GM21717 (cell line): ENCODE results near the gene DNAJC4.

Experiments used
- ATAC-seq: cut with Tn5 transposase; IDR thresholded peaks from one replicate; pipeline ENCODE4 v1.9.1; 2021; ENCODE audit warnings: mild to moderate bottlenecking, moderate library complexity; ENCODE audit not compliant: unreplicated experiment

The DNAJC4 gene

DNA sequence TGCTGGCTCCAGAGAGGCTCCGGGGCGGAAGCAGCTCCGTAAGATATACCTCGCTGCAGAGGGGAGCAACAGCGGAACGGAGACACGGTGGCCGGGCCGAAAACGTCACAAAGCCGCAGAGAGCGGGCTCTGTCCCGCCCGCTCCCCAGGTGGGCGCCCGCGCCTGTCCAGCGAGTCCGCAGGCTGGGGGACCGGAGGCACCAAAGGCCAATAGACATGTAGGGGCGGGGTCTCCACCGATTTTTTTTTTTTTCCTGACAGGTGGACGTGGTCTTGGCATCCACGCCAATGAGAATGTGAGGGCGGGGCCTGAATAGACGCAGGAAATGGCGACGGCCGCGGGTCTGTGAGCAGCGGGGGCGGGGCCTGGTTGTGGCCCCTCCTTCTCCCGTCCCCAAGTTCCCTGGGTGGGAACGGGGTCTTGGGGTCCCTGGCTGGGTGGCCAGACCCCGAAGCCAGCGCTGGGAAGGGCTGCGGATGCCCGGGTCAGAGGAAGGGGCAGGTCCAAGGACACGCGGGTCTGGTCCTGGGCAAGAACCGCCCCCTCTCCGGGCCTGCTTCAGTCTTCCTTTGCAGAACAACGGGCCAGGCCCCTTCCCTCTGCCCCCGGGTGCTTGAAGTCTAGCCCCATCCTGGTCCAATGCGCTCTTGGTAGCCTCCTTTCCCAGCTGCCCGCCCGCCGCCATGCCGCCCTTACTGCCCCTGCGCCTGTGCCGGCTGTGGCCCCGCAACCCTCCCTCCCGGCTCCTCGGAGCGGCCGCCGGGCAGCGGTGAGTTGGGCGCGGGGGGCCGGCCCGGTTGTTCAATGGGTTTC, at the start of gene DNAJC4:
Gene DNAJC4 (plus strand): TSS at position 378 of the 814 bp plus-strand sequence. CDS start 307 bp downstream, at position 685.
- peak; percentile 28 for ATAC-seq

GRCh38 chr11:64180891-64181290, 49.5 kb upstream of the DNAJC4 start:
- no peak for ATAC-seq

- no peak for ATAC-seq
Measured at GRCh38 chr11:64181506-64182411, 48.6 kb upstream of the DNAJC4 start.

DNA sequence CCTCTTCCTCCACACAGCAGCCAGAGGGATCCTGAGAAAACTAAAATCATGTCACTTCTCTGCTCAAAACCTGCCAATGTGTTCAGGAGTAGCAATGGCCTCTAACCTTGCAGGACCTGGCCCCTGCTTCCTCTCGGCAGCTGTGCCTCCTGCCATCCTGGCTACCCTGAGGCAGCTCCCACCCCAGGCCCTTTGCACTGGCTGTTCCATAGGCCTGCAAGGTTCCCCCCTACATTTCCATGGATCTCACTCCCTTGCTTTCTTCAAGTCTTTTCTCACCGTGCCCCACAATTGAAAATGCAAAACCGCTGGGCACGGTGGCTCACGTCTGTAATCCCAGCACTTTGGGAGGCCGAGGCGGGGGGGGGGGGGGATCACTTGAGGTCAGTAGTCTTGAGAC, 46.5 kb upstream of the DNAJC4 start:
- no peak for ATAC-seq

- ATAC-seq: peak; percentile 18
Measured at GRCh38 chr11:64185175-64185692, 45.1 kb upstream of the DNAJC4 start.

DNA sequence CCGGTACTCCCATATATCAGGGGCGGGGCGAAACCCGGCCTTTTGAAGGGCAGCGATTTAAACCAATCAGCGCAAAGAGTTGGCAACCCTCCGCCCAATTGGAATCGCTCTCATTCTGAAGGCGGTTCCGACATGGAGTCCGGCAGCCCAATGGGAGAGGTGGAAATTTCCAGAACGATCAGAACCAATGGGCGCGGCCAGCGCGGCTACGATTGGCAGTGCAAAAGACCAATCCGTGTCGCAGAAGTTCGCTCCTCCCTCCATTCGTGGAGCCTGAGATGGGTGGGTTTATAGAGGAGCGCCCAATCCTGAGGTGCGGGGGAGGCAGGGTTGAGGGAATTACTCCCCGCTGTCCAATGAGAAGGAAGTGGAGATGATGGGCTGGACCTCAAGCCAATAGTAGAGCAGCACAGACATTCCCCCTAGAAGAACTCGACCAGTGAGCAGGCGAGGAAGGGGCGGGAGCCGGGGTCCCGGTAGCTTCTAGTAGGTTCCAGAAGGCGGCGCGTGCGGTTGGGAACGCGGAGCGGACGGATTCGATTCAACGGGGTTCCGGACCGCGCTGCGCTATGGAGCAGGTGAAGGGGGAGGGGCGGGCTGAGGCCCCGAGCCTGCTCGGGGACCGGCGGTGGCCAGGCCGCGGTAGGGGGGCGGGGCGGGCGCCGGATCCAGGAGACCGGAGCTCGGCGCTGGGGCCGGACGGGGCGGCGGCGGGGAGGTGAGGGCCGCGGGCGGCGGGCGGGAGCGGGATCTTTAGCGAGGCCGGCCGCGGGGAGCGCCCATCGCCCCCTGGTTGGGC, 44.5 kb upstream of the DNAJC4 start, which contains the start of gene STIP1:
Gene STIP1 (plus strand): TSS at position 479 of the 799 bp plus-strand sequence. CDS start 91 bp downstream, at position 570.
- peak; percentile 83 for ATAC-seq

DNA sequence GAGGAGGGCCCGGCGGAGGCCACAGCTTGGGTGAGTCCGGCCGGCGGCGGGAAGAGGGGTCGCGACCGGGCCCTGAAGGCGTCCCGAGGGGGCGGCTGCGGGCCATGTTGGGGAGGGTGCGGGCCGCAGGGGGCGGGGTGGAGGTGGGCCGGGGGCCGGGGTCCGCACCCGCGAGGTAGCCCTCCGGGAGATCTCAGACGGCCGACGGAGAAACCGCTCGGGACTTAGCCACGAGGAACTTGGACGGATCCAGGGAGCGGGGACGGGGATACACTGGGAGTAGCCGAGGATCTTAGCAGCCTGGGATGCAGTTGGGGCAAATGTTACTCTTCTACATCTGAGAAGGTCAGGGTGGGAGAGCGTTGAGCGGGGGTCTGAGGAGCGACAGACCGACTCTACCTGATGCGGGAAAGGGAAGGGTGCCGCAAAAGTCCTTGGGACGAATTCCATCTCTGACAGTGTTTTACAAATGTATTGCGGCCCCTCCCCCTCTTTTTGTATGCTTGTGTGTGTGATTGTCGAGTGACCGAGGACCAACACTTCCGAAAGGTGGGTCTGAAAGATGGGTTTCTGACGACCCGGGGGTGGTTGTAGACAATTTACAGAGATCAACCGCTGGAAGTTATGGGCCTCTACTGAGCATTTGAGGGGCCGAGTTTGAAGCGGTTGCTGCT, 43.7 kb upstream of the DNAJC4 start:
- ATAC-seq: no peak

DNA sequence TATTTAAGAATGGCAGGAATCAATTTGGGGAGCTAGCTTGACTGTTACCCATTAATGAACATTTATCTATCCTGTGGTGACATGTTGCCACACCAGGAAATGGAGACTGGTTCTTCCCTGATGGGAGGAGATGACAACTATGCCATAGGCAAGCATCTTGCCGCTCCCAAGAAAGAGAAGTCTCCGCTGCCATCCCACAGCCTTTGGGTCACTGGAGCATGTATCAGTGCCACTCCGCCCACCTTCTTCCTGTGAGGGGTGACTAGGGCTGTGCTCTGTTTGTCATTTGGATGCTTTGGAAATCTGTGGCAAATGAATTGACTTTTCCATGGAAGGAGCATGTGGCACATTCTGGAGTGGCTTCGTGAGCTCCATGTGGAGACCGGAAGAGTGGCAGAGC, 37.9 kb upstream of the DNAJC4 start:
- no peak for ATAC-seq

GRCh38 chr11:64196626-64197025, 33.7 kb upstream of the DNAJC4 start:
- no peak for ATAC-seq

GRCh38 chr11:64198511-64198910, 31.8 kb upstream of the DNAJC4 start:
- ATAC-seq: no peak

GRCh38 chr11:64201543-64201942, 28.8 kb upstream of the DNAJC4 start:
- no peak for ATAC-seq

GRCh38 chr11:64202992-64203391, 27.4 kb upstream of the DNAJC4 start:
- ATAC-seq: no peak

- no peak for ATAC-seq
Measured at GRCh38 chr11:64203421-64204079, 26.8 kb upstream of the DNAJC4 start.

DNA sequence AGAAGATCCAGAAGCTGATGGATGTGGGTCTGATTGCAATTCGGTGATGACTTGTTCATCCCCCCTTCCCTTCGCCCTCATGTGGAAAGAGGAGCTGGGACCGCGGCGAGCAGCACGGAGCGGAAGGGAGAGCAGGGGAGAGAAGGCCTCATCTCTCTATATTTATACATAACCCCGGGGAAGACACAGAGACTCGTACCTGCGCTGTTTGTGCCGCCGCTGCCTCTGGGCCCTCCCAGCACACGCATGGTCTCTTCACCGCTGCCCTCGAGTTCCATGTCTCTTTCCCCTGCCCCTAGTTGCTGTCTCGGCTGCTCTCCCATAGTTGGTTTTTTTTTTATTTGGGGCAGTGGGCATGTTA, 26.3 kb upstream of the DNAJC4 start:
- no peak for ATAC-seq

DNA sequence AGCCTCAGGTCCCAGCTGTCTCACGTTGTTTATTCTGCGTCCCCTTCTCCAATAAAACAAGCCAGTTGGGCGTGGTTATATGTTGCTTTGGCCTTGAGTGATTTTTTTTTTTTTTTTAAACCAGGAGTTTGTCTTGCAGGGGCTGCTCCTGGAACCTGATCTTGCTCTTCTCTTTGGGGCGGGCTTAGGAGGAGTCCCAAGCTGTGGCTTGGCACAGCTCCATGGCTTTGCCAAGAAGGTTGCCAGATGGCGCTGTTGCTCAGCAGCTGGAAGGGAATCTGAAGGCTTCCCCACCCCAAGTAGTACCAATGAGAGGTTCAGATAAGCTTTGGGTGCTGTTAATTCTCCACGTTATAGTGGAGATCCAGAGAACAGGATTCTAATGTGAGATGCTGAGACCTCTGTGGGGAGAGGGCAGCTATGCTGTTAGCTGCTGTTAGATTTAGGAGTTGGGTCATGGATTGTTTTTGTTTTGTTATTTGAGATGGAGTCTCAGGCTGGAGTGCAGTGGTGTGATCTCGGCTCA, 25.8 kb upstream of the DNAJC4 start:
- no peak for ATAC-seq

- no peak for ATAC-seq
Measured at GRCh38 chr11:64206457-64207255, 23.7 kb upstream of the DNAJC4 start, which contains the start of gene FERMT3. Gene FERMT3 (plus strand): TSS chr11:64206721. CDS start chr11:64207365, 644 bp downstream.

- peak; percentile 42 for ATAC-seq
Measured at GRCh38 chr11:64207256-64208085, 22.9 kb upstream of the DNAJC4 start.
